HEK293 (cell line): ENCODE measurements around the gene DCLK1.
A peak's percentile ranks its signal among the peaks of the same experiment; 100 is the strongest.

ENCODE experiments used
- CTCF ChIA-PET: fragments of 350-600 bp; formaldehyde crosslinking; extraction: SDS; loops from one replicate; lab custom pipeline; 2021; ENCODE audit warnings: antibody characterized with exemption; lab: Yijun Ruan, JAX
- POLR2A ChIA-PET: fragments of 300-600 bp; formaldehyde crosslinking; extraction: SDS; loops from one replicate; lab custom pipeline; 2020; ENCODE audit warnings: antibody characterized with exemption, inconsistent platforms; lab: Yijun Ruan, JAX
- H3K27ac ChIP-seq: fragments of 200-500 bp; sonication (Bioruptor generic); 2 replicates; pipeline ENCODE4 v1.5.1; 2014; ENCODE audit warnings: low read depth, low read length, control low read depth, inconsistent platforms; ENCODE audit errors: extremely low read depth
- H3K36me3 ChIP-seq, 2 experiments: fragments of 200-500 bp in 1 of 2; sonication (Bioruptor generic) in 1 of 2; 1 replicate in 1 of 2; 2 replicates in 1 of 2; pipeline ENCODE4 v1.5.1; 2014 to 2017; ENCODE audit warnings: inconsistent platforms in 2 of 2, low read length in 2 of 2; ENCODE audit not compliant: control insufficient read depth in 2 of 2, insufficient read depth in 1 of 2
- H3K4me1 ChIP-seq: fragments of 200-500 bp; sonication (Bioruptor generic); 2 replicates; pipeline ENCODE4 v1.5.1; 2014; ENCODE audit warnings: mild to moderate bottlenecking, low read length, inconsistent platforms; ENCODE audit not compliant: control insufficient read depth, insufficient read depth
- H3K4me3 ChIP-seq: 2 replicates; pipeline ENCODE4 v1.5.1; 2011; ENCODE audit warnings: low read depth, mild to moderate bottlenecking, control low read depth, low read length, moderate library complexity
- H3K9me3 ChIP-seq: fragments of 200-500 bp; sonication (Bioruptor generic); 2 replicates; pipeline ENCODE4 v1.5.1; 2014; ENCODE audit warnings: low read depth, low read length, inconsistent platforms; ENCODE audit not compliant: control insufficient read depth, insufficient read depth
- EGR2 ChIP-seq: fragments of 450-650 bp; formaldehyde crosslinking; IDR thresholded peaks from 2 replicates; pipeline ENCODE4 v1.5.1; 2016; ENCODE audit warnings: low read depth, missing biosample characterization, missing genetic modification characterization
- ZBTB21 ChIP-seq: fragments of 450-650 bp; formaldehyde crosslinking; IDR thresholded peaks from 2 replicates; pipeline ENCODE4 v1.5.1; 2017; ENCODE audit warnings: missing biosample characterization, missing genetic modification characterization
- ZFHX2 ChIP-seq: fragments of 450-650 bp; formaldehyde crosslinking; conservative IDR thresholded peaks from 2 replicates; pipeline ENCODE4 v1.5.1; 2016; ENCODE audit warnings: missing biosample characterization, missing genetic modification characterization
- ZFP41 ChIP-seq: fragments of 450-650 bp; formaldehyde crosslinking; IDR thresholded peaks from 2 replicates; pipeline ENCODE4 v1.5.1; 2016; ENCODE audit warnings: missing biosample characterization, missing genetic modification characterization, borderline replicate concordance
- ZNF133 ChIP-seq: fragments of 450-650 bp; formaldehyde crosslinking; IDR thresholded peaks from 2 replicates; pipeline ENCODE4 v1.5.1; 2016; ENCODE audit warnings: missing biosample characterization, missing genetic modification characterization
- ZNF23 ChIP-seq: fragments of 450-650 bp; formaldehyde crosslinking; IDR thresholded peaks from 2 replicates; pipeline ENCODE4 v1.5.1; 2016; ENCODE audit warnings: missing biosample characterization, missing genetic modification characterization, borderline replicate concordance
- ZNF24 ChIP-seq: fragments of 450-650 bp; formaldehyde crosslinking; IDR thresholded peaks from 2 replicates; pipeline ENCODE4 v1.5.1; 2016; ENCODE audit warnings: missing biosample characterization, missing genetic modification characterization
- ZNF366 ChIP-seq: fragments of 450-650 bp; formaldehyde crosslinking; conservative IDR thresholded peaks from 2 replicates; pipeline ENCODE4 v1.5.1; 2016; ENCODE audit warnings: missing biosample characterization, missing genetic modification characterization
- ZNF394 ChIP-seq: fragments of 450-650 bp; formaldehyde crosslinking; IDR thresholded peaks from 2 replicates; pipeline ENCODE4 v1.5.1; 2016; ENCODE audit warnings: missing biosample characterization, missing genetic modification characterization, mild to moderate bottlenecking, moderate library complexity, borderline replicate concordance
- ZNF48 ChIP-seq: fragments of 450-650 bp; formaldehyde crosslinking; IDR thresholded peaks from 2 replicates; pipeline ENCODE4 v1.5.1; 2016; ENCODE audit warnings: missing biosample characterization, missing genetic modification characterization
- ZNF501 ChIP-seq: fragments of 450-650 bp; formaldehyde crosslinking; IDR thresholded peaks from 2 replicates; pipeline ENCODE4 v1.5.1; 2016; ENCODE audit warnings: missing biosample characterization, missing genetic modification characterization
- ZNF544 ChIP-seq: fragments of 450-650 bp; formaldehyde crosslinking; IDR thresholded peaks from 2 replicates; pipeline ENCODE4 v1.5.0; 2017; ENCODE audit warnings: missing biosample characterization, missing genetic modification characterization
- ZNF660 ChIP-seq: fragments of 450-650 bp; IDR thresholded peaks from 2 replicates; pipeline ENCODE4 v1.5.1; 2018; ENCODE audit warnings: missing biosample characterization, mild to moderate bottlenecking, missing genetic modification characterization
- TF ChIP-seq, protein P1 (sequence below): fragments of 450-650 bp; formaldehyde crosslinking; IDR thresholded peaks from 2 replicates; pipeline ENCODE4 v1.5.1; 2016; ENCODE audit warnings: missing biosample characterization, missing genetic modification characterization
- TF ChIP-seq, protein P2 (sequence below): fragments of 450-650 bp; formaldehyde crosslinking; IDR thresholded peaks from 2 replicates; pipeline ENCODE4 v1.5.1; 2016; ENCODE audit warnings: missing biosample characterization, missing genetic modification characterization
- TF ChIP-seq, protein P3 (sequence below): fragments of 450-650 bp; formaldehyde crosslinking; optimal IDR thresholded peaks from 2 replicates; pipeline ENCODE3; 2016; ENCODE audit warnings: missing biosample characterization, mild to moderate bottlenecking, missing genetic modification characterization
- TF ChIP-seq, protein P4 (sequence below): fragments of 450-650 bp; formaldehyde crosslinking; conservative IDR thresholded peaks from 2 replicates; pipeline ENCODE4 v1.5.1; 2016; ENCODE audit warnings: low read depth, missing biosample characterization, missing genetic modification characterization

The DCLK1 gene

DNA sequence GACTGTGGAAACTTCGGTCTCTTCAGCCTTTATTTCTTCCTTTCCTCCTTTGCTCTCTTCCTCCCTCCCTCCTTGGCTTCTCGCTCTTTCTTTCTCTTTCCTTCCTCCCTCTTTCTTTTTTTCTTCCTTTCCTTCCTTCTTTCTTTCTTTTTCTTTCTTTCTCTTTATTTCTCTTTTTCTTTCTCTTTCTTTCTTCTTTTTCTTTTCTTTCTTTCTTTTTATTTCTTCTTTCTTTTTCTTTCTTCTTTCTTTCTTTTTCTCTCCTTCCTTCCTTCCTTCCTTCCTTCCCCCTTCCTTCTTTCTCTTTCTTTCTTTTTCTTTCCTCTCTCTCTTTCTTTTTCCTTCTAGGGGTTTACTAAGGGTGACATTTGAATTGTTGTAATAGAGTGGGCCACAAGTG is 364.5 kb downstream of the DCLK1 start:
- ChIA-PET CTCF (no interaction called here), POLR2A (no interaction called here)
- TF ChIP-seq ZNF23 (tag by site-specific recombination) (no peak), ZNF660 (tag by site-specific recombination) (no peak), ZFP41 (tag by site-specific recombination) (no peak), ZNF501 (tag by site-specific recombination) (0 out of 2 replicates have a peak, but pooled peaks have one; percentile 9), ZNF544 (peak; percentile 37; the same call in 1 of the 2 replicates), ZNF24 (tag by site-specific recombination) (no peak), ZNF366 (tag by site-specific recombination) (peak; percentile 94)
- TF ChIP-seq, protein P1, sequence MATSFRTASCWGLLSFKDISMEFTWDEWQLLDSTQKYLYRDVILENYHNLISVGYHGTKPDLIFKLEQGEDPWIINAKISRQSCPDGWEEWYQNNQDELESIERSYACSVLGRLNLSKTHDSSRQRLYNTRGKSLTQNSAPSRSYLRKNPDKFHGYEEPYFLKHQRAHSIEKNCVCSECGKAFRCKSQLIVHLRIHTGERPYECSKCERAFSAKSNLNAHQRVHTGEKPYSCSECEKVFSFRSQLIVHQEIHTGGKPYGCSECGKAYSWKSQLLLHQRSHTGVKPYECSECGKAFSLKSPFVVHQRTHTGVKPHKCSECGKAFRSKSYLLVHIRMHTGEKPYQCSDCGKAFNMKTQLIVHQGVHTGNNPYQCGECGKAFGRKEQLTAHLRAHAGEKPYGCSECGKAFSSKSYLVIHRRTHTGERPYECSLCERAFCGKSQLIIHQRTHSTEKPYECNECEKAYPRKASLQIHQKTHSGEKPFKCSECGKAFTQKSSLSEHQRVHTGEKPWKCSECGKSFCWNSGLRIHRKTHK (tag by site-specific recombination), result no peak
- TF ChIP-seq, protein P2, sequence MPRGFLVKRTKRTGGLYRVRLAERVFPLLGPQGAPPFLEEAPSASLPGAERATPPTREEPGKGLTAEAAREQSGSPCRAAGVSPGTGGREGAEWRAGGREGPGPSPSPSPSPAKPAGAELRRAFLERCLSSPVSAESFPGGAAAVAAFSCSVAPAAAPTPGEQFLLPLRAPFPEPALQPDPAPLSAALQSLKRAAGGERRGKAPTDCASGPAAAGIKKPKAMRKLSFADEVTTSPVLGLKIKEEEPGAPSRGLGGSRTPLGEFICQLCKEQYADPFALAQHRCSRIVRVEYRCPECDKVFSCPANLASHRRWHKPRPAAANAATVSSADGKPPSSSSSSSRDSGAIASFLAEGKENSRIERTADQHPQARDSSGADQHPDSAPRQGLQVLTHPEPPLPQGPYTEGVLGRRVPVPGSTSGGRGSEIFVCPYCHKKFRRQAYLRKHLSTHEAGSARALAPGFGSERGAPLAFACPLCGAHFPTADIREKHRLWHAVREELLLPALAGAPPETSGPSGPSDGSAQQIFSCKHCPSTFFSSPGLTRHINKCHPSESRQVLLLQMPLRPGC (tag by site-specific recombination), result no peak
- TF ChIP-seq, protein P3, sequence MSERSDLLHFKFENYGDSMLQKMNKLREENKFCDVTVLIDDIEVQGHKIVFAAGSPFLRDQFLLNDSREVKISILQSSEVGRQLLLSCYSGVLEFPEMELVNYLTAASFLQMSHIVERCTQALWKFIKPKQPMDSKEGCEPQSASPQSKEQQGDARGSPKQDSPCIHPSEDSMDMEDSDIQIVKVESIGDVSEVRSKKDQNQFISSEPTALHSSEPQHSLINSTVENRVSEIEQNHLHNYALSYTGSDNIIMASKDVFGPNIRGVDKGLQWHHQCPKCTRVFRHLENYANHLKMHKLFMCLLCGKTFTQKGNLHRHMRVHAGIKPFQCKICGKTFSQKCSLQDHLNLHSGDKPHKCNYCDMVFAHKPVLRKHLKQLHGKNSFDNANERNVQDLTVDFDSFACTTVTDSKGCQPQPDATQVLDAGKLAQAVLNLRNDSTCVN (tag by site-specific recombination), result no peak
- H3K27ac ChIP-seq, result no peak overlapping the region
- no peak overlapping the region for H3K4me3 ChIP-seq
- no peaks in the 10 kb centered on the region for H3K4me1 ChIP-seq
- H3K36me3 ChIP-seq, result no peaks in the 10 kb centered on the region
- no peaks in the 10 kb centered on the region for H3K9me3 ChIP-seq

DNA sequence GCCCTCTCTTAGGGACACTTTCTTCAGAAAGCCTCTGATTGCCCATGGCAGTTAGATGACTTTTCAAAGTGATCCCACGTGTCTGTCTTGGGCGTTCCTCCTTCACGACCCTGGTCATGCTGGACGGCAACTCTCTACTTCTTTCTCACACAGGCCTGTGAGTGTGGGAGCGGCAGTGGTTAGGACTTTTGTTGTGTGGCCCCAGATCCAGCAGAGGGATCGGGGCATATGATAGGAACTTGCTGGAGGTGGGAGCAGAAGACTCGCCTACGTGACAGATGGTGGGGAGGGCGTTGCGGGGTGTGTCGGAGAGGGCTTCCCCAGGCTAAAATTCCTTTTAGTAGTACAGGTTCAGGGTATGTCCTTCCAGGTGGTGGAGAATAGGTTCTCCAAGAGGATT is 365.2 kb downstream of the DCLK1 start:
- 0 out of 2 replicates have a peak, but pooled peaks have one; percentile 20 for TF ChIP-seq ZFHX2
- peak; percentile 16; the same call in 1 of the 2 replicates for TF ChIP-seq EGR2
- no peak for TF ChIP-seq ZNF133 (tag by site-specific recombination)
- no peak for TF ChIP-seq ZNF48
- TF ChIP-seq ZNF394 (tag by site-specific recombination), result no peak
- no peak for TF ChIP-seq ZBTB21
- TF ChIP-seq ZNF23 (tag by site-specific recombination), result no peak
- TF ChIP-seq, protein P4, sequence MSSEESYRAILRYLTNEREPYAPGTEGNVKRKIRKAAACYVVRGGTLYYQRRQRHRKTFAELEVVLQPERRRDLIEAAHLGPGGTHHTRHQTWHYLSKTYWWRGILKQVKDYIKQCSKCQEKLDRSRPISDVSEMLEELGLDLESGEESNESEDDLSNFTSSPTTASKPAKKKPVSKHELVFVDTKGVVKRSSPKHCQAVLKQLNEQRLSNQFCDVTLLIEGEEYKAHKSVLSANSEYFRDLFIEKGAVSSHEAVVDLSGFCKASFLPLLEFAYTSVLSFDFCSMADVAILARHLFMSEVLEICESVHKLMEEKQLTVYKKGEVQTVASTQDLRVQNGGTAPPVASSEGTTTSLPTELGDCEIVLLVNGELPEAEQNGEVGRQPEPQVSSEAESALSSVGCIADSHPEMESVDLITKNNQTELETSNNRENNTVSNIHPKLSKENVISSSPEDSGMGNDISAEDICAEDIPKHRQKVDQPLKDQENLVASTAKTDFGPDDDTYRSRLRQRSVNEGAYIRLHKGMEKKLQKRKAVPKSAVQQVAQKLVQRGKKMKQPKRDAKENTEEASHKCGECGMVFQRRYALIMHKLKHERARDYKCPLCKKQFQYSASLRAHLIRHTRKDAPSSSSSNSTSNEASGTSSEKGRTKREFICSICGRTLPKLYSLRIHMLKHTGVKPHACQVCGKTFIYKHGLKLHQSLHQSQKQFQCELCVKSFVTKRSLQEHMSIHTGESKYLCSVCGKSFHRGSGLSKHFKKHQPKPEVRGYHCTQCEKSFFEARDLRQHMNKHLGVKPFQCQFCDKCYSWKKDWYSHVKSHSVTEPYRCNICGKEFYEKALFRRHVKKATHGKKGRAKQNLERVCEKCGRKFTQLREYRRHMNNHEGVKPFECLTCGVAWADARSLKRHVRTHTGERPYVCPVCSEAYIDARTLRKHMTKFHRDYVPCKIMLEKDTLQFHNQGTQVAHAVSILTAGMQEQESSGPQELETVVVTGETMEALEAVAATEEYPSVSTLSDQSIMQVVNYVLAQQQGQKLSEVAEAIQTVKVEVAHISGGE (tag by site-specific recombination), result no peak
- Histone ChIP-seq H3K36me3 (no peaks in the 10 kb centered on the region), H3K4me1 (no peaks in the 10 kb centered on the region), H3K9me3 (no peaks in the 10 kb centered on the region), H3K4me3 (no peak overlapping the region), H3K27ac (no peak overlapping the region)
- ChIA-PET CTCF (no interaction called here), POLR2A (no interaction called here)
